Measurements from ENCODE around the gene SLX9. TPM values are rescaled to one million over a fixed set of nuclear protein-coding genes. Genes with fewer than 3 reads are reported as not detected.

The SLX9 gene
- total and polyA plus RNA-seq, 2 donors (not counting 3 experiments of a cell fraction or from before 2014, with no cell fraction given): 27.0 to 50.6 TPM

DNA sequence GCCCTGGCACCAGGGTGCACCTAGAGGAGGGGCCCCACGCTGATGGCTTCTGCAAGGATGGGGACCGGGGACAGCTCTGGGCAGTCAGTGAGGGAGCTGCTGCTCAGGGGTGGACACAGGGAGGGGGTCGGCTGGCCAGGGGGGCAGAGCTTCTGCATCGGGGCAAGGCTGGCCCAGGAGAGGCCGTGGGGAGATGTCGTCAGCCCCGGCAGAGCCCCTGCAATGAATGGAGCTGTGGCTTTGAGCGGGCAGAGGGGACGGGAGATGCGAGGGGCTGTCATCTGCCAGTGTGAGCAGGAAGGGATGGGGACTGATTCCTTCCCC, 31.8 kb downstream of the SLX9 start:
- intact Hi-C loops (cut with micrococcal nuclease) (no loop called here), dilution Hi-C loops (cut with MboI; ENCODE audit: extremely low pct_ligation_motif_present, low sequenced_read_pairs) (no loop called here)
- Histone ChIP-seq H3K9me3 (replicated peaks; ENCODE audit: control insufficient read depth, insufficient read depth, low read length) (no peaks in the 10 kb centered on the region), H3K9ac (replicated peaks; ENCODE audit: extremely low read depth, insufficient read depth, low read length) (no peak overlapping the region), H3K27ac (ENCODE audit: insufficient read depth, low read depth, low read length) (no peak overlapping the region), H4K20me1 (replicated peaks; ENCODE audit: control insufficient read depth, extremely low read depth, insufficient read depth, low read length) (no peaks in the 10 kb centered on the region), H3K9me1 (replicated peaks; ENCODE audit: control insufficient read depth, extremely low read depth, insufficient read depth, low read length) (no peaks in the 10 kb centered on the region), H3K79me2 (ENCODE audit: control insufficient read depth, insufficient read depth, low read length) (no peaks in the 10 kb centered on the region), H2AFZ (ENCODE audit: low read depth, low read length) (no peak overlapping the region), H3K36me3 (ENCODE audit: control insufficient read depth in 2 of 2, extremely low read depth in 1 of 2, insufficient read depth in 2 of 2, low read length in 2 of 2) (peaks cover 2 to 14% of the 10 kb centered on the region in 2 experiments), H3K4me3 (replicated peaks in 1 of 3; ENCODE audit: insufficient read depth in 1 of 3, low read depth in 1 of 3, low read length in 3 of 3) (no peak overlapping the region), H3K27me3 (ENCODE audit: control insufficient read depth in 2 of 2, insufficient read depth in 2 of 2, low read length in 2 of 2) (no peaks in the 10 kb centered on the region), H3K4me2 (ENCODE audit: insufficient read depth, low read length) (no peak overlapping the region), H3K4me1 (ENCODE audit: control insufficient read depth, extremely low read depth, insufficient read depth, low read length) (peaks cover 12% of the 10 kb centered on the region)
- ChIA-PET CTCF (interaction anchor here (1.0 to 4.1 kb wide), 3 partner anchors 9 to 169 kb away, joined by 3 to 21 read pairs (median 3); no protein-coding TSS in a partner anchor), POLR2A (no interaction called here)
- no peak for DNase-seq (ENCODE audit: low read depth, low spot score)
- no peak for FAIRE-seq
- BruUV-seq (replicated peaks): no TSS peak
- TF ChIP-seq EZH2 (IDR thresholded peaks at IDR 0.05; ENCODE audit: borderline replicate concordance, low read depth, low read length, severe bottlenecking): no peak
- no peak for TF ChIP-seq MYC (IDR thresholded peaks at IDR 0.05; ENCODE audit: low read depth, low read length)
- TF ChIP-seq POLR2AphosphoS5 (IDR thresholded peaks at IDR 0.05; ENCODE audit: insufficient read depth, low read depth, low read length): no peak
- no peak for TF ChIP-seq POLR2A (IDR thresholded peaks at IDR 0.05; ENCODE audit: low read depth, low read length)
- TF ChIP-seq, protein P1, sequence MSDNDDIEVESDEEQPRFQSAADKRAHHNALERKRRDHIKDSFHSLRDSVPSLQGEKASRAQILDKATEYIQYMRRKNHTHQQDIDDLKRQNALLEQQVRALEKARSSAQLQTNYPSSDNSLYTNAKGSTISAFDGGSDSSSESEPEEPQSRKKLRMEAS (IDR thresholded peaks at IDR 0.05; ENCODE audit: insufficient read depth, insufficient read length): no peak
- TF ChIP-seq JUN (IDR thresholded peaks at IDR 0.05; ENCODE audit: borderline replicate concordance, insufficient read depth, insufficient read length, low read depth): no peak
- TF ChIP-seq FOS (IDR thresholded peaks at IDR 0.05; ENCODE audit: borderline replicate concordance, insufficient read depth, low read length): no peak
- TF ChIP-seq GATA2 (IDR thresholded peaks at IDR 0.05; ENCODE audit: insufficient read depth, insufficient read length, low read depth, low read length): no peak
- no peak for TF ChIP-seq CTCF (IDR thresholded peaks at IDR 0.05; ENCODE audit: extremely low read depth in 1 of 2, insufficient read depth in 1 of 2, low read depth in 1 of 2, low read length in 2 of 2)

Measured in endothelial cell of umbilical vein (primary cell).